ENCODE measurements around the gene GPC6.

GRCh38 chr13:94272038-94272437, 1045.4 kb downstream of the GPC6 start:
- no peak for TF ChIP-seq POLR2A (IDR thresholded peaks at IDR 0.05)
- TF ChIP-seq CTCF (IDR thresholded peaks at IDR 0.05): no peak
- TF ChIP-seq EP300 (IDR thresholded peaks at IDR 0.05): no peak
